ENCODE results near the gene MYO10. TPM values are rescaled to one million over a fixed set of nuclear protein-coding genes. Genes with fewer than 3 reads are reported as not detected.

MYO10 gene
- total RNA-seq, 2 donors from 2014 or later: 24.7 to 77.0 TPM

DNA sequence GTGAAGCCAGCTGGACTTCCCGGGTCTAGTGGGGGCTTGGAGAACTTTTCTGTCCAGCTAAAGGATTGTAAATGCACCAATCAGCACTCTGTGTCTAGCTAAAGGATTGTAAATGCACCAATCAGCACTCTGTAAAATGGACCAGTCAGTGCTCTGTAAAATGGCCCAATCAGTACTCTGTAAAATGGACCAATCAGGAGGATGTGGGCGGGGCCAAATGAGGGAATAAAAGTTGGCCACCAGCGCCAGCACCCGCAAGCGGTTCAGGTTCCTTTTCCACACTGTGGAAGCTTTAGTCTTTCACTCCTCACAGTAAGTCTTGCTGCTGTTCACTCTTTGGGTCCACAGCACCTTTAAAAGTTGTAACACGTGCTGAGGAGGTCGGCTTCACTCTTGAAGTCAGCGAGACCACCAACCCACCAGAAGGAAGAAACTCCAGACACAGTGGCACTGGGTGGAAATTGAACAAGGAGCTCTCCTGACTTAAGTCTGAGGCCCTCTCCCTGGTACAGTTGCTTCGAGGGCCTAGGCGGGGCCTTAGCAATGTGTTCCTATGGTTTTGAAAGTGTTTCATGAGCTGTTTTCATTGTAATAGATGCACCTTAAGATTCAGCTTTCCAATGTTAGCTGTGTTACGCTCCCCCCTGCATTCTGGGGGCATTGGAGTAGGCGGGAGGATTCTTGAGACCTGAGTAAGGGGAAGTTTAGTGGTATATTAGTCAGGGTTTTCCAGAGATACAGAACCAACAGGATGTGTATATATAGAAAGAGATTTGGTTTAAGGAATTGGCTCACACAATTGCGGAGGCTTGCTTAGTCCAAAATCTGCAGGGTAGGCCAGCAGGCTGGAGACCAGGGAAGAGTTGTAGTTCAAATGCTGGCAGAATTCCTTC is 21.5 kb upstream of the MYO10 start:
- intact Hi-C loops (cut with DNase I): no loop called here
- DNase-seq (ENCODE audit: low spot score): no peak
- WGBS: 91% methylated on average over 13 of the region's 13 CpGs
- Histone ChIP-seq H3K27ac (no peak overlapping the region), H3K9me3 (no peaks in the 10 kb centered on the region), H3K4me3 (no peak overlapping the region), H3K4me1 (replicated peaks) (no peaks in the 10 kb centered on the region), H3K36me3 (no peaks in the 10 kb centered on the region), H3K27me3 (replicated peaks; ENCODE audit: insufficient read depth) (no peaks in the 10 kb centered on the region)
- no peak for TF ChIP-seq POLR2AphosphoS5 (IDR thresholded peaks at IDR 0.05)
- no peak for TF ChIP-seq POLR2A (IDR thresholded peaks at IDR 0.05)
- TF ChIP-seq, protein P1, sequence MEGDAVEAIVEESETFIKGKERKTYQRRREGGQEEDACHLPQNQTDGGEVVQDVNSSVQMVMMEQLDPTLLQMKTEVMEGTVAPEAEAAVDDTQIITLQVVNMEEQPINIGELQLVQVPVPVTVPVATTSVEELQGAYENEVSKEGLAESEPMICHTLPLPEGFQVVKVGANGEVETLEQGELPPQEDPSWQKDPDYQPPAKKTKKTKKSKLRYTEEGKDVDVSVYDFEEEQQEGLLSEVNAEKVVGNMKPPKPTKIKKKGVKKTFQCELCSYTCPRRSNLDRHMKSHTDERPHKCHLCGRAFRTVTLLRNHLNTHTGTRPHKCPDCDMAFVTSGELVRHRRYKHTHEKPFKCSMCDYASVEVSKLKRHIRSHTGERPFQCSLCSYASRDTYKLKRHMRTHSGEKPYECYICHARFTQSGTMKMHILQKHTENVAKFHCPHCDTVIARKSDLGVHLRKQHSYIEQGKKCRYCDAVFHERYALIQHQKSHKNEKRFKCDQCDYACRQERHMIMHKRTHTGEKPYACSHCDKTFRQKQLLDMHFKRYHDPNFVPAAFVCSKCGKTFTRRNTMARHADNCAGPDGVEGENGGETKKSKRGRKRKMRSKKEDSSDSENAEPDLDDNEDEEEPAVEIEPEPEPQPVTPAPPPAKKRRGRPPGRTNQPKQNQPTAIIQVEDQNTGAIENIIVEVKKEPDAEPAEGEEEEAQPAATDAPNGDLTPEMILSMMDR (IDR thresholded peaks at IDR 0.05): no peak

DNA sequence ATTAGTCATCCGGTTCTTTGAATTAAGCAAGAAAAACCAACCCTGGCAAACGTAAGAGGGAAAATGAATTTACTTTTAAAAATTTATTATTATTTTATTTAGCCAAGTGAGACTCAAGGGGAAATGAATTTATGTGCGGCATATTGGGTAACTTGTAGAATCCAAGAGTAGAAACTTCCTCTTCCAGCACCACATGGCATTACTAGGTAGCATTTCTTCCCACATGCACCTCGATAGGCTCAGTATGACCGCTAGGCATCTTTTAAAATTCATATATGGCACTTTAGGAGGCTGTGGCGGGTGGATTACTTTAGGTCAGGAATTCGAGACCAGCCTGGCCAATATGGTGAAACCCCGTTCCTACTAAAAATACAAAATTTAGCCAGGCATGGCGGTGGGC is 17.6 kb upstream of the MYO10 start:
- H3K4me1 ChIP-seq (replicated peaks): no peaks in the 10 kb centered on the region
- 84% methylated on average over 9 of the region's 9 CpGs for WGBS
- H3K9me3 ChIP-seq: no peaks in the 10 kb centered on the region
- H3K36me3 ChIP-seq: no peaks in the 10 kb centered on the region
- intact Hi-C loops (cut with DNase I): no loop called here
- DNase-seq (ENCODE audit: low spot score): no peak
- no peak overlapping the region for H3K27ac ChIP-seq
- H3K27me3 ChIP-seq (replicated peaks; ENCODE audit: insufficient read depth): no peaks in the 10 kb centered on the region
- no peak overlapping the region for H3K4me3 ChIP-seq
- TF ChIP-seq POLR2AphosphoS5 (IDR thresholded peaks at IDR 0.05) (no peak), POLR2A (IDR thresholded peaks at IDR 0.05) (no peak)
- TF ChIP-seq, protein P1 (IDR thresholded peaks at IDR 0.05): no peak

DNA sequence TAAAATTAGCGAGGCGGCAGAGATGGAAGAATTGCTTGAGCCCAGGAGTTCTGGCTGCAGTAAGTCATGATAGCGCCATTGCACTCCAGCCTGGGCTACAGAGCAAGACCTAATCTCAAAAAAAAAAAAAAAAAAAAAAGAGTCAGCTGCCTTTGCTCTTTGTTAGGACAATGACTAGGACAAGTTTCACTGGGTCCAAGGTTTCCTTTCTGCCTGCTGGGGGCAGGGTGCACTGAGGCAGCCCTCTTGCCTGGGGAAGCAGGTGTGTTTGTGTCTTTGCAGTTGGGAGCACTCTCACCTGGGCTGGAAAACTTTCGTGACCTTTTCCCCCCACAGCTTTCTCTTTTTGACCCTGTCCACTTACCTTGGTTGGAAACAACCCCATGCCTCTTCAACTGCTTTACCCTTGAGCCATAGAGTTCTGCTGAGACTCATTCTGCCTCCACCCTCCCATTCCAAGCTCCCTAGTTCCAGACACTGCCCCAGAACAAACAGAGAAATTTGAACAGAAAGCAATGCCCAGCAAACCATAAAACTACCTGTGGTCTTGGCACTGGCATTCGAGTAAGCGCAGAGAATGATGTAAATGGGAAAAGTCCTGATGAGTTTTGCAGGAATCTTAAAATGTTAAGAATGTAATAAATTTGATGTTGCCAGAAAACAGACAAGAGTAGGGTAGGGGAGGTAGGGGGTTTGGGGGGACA is 17.0 kb upstream of the MYO10 start:
- intact Hi-C loops (cut with DNase I): no loop called here
- H3K9me3 ChIP-seq: no peaks in the 10 kb centered on the region
- no peak for TF ChIP-seq POLR2AphosphoS5 (IDR thresholded peaks at IDR 0.05)
- no peak for TF ChIP-seq POLR2A (IDR thresholded peaks at IDR 0.05)
- no peaks in the 10 kb centered on the region for H3K36me3 ChIP-seq
- H3K27me3 ChIP-seq (replicated peaks; ENCODE audit: insufficient read depth): no peaks in the 10 kb centered on the region
- no peak overlapping the region for H3K4me3 ChIP-seq
- H3K27ac ChIP-seq: no peak overlapping the region
- no peaks in the 10 kb centered on the region for H3K4me1 ChIP-seq (replicated peaks)
- WGBS: 80% methylated on average over 6 of the region's 6 CpGs
- no peak for DNase-seq (ENCODE audit: low spot score)

DNA sequence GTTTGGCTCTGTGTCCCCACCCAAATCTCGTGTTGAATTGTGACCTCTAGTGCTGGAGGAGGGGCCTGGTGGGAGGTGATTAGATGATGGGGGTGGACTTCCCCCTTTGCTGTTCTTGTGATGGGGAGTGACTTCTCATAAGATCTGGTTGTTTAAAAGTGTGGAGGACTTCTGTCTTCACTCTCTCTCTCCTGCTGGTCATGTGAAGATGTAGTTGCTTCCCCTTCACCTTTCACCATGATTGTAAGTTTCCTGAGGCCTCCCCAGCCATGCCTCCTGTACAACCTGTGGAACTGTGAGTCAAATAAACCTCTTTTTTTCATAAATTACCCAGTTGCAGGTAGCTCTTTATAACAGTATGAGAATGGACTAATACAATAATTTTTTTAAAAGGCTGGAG is 10.6 kb upstream of the MYO10 start:
- TF ChIP-seq POLR2AphosphoS5 (IDR thresholded peaks at IDR 0.05): no peak
- Histone ChIP-seq H3K9me3 (no peaks in the 10 kb centered on the region), H3K4me3 (no peak overlapping the region), H3K27me3 (replicated peaks; ENCODE audit: insufficient read depth) (no peaks in the 10 kb centered on the region), H3K4me1 (replicated peaks) (no peaks in the 10 kb centered on the region), H3K27ac (no peak overlapping the region), H3K36me3 (no peaks in the 10 kb centered on the region)
- 84% methylated on average over 1 of the region's 1 CpG for WGBS
- no peak for DNase-seq (ENCODE audit: low spot score)
- intact Hi-C loops (cut with DNase I): no loop called here

DNA sequence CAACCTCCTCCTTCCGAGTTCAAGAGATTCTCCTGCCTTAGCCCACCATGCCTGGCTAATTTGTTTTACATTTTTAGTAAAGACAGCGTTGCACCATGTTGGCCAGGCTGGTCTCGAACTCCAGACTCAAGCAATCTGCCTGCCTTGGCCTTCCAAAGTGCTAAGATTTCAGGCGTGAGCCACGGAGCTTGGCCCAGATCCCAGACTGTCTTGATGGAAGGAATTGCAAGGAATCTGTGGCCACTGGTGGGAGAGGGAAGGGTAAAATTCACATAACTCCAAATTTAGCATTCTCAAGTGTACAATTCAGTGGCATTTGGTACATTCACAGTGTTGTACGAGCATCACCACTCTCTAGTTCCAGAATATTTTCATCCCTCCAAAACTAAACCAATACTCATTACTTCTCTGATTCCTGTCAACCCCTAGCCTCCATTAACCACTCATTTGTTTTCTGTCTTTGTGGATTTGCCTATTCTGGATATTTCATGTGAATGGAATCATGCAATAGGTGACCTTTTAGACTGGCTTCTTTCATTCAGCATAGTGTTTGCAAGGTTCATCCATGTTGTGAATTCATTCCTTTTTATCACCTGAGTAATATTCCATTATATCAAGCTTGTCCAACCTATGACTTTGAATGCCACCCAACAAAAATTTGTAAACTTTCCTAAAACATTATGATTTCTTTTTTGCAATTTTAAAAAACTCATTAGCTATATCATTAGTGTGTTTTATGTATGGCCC is 8.9 kb upstream of the MYO10 start:
- no peaks in the 10 kb centered on the region for H3K9me3 ChIP-seq
- H3K4me1 ChIP-seq (replicated peaks): no peaks in the 10 kb centered on the region
- intact Hi-C loops (cut with DNase I): no loop called here
- no peak overlapping the region for H3K27ac ChIP-seq
- 74% methylated on average over 6 of the region's 6 CpGs for WGBS
- TF ChIP-seq, protein P1 (IDR thresholded peaks at IDR 0.05): no peak
- TF ChIP-seq POLR2AphosphoS5 (IDR thresholded peaks at IDR 0.05): no peak
- no peak for TF ChIP-seq POLR2A (IDR thresholded peaks at IDR 0.05)
- H3K27me3 ChIP-seq (replicated peaks; ENCODE audit: insufficient read depth): no peaks in the 10 kb centered on the region
- no peak overlapping the region for H3K4me3 ChIP-seq
- no peaks in the 10 kb centered on the region for H3K36me3 ChIP-seq
- DNase-seq (ENCODE audit: low spot score): no peak
